Stimulated activated naive CD8-positive, alpha-beta T cell treated with anti-CD3 and anti-CD28 coated beads, Interleukin-15, amount 100 ng/mL, for 72 hours (primary cell): ENCODE results near the gene SDS.

Experiments used
- ATAC-seq: fragments of 150-1000 bp; cut with Tn5 transposase; 2 replicates; pipeline ENCODE4 v1.10.0; 2021; ENCODE audit warnings: mild to moderate bottlenecking, moderate library complexity
- DNase-seq, 2 donors: peaks; one replicate each; pipeline ENCODE4 v3.0.0; 2021 to 2022
- H3K27ac Mint-ChIP-seq, 2 donors: one replicate each; pipeline ENCODE4 v1.8.0; 2022; ENCODE audit warnings: mild to moderate bottlenecking in 2 of 2, mixed read lengths in 2 of 2, moderate library complexity in 2 of 2
- H3K27me3 Mint-ChIP-seq: one replicate; pipeline ENCODE4 v1.8.0; 2022; ENCODE audit warnings: mixed read lengths
- H3K4me1 Mint-ChIP-seq: one replicate; pipeline ENCODE4 v1.8.0; 2022; ENCODE audit warnings: mild to moderate bottlenecking, mixed read lengths
- H3K4me3 Mint-ChIP-seq, 2 donors: one replicate each; pipeline ENCODE4 v1.8.0; 2022; ENCODE audit warnings: mild to moderate bottlenecking in 2 of 2, mixed read lengths in 2 of 2, moderate library complexity in 1 of 2
- H3K9me3 Mint-ChIP-seq, 2 donors: one replicate each; pipeline ENCODE4 v1.8.0; 2022; ENCODE audit warnings: mixed read lengths in 2 of 2

Gene SDS, protein sequence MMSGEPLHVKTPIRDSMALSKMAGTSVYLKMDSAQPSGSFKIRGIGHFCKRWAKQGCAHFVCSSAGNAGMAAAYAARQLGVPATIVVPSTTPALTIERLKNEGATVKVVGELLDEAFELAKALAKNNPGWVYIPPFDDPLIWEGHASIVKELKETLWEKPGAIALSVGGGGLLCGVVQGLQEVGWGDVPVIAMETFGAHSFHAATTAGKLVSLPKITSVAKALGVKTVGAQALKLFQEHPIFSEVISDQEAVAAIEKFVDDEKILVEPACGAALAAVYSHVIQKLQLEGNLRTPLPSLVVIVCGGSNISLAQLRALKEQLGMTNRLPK

GRCh38 chr12:113403435-113404415, at the start of gene SDS:
Gene SDS (minus strand): TSS chr12:113403887. CDS start chr12:113399708, 4,179 bp downstream.
- H3K4me1 Mint-ChIP-seq = no peaks in the 10 kb centered on the region
- DNase-seq = no peak
- no peaks in the 10 kb centered on the region for H3K9me3 Mint-ChIP-seq
- no peak for ATAC-seq
- H3K27me3 Mint-ChIP-seq = peaks cover 15% of the 10 kb centered on the region
- H3K27ac Mint-ChIP-seq = no peak within 1 kb of the TSS
- H3K4me3 Mint-ChIP-seq = no peak within 1 kb of the TSS

GRCh38 chr12:113453330-113453729, 49.6 kb upstream of the SDS start:
- H3K27ac Mint-ChIP-seq = no peak overlapping the region
- DNase-seq (no peak), ATAC-seq (no peak)
- no peaks in the 10 kb centered on the region for H3K9me3 Mint-ChIP-seq
- H3K27me3 Mint-ChIP-seq = peaks cover 35% of the 10 kb centered on the region
- H3K4me3 Mint-ChIP-seq = no peak overlapping the region
- H3K4me1 Mint-ChIP-seq = no peaks in the 10 kb centered on the region

GRCh38 chr12:113452458-113452857, 48.8 kb upstream of the SDS start:
- Mint-ChIP-seq H3K9me3 (no peaks in the 10 kb centered on the region), H3K27me3 (peaks cover 35% of the 10 kb centered on the region), H3K4me1 (no peaks in the 10 kb centered on the region), H3K4me3 (no peak overlapping the region), H3K27ac (no peak overlapping the region)
- DNase-seq = no peak
- ATAC-seq = no peak

DNA sequence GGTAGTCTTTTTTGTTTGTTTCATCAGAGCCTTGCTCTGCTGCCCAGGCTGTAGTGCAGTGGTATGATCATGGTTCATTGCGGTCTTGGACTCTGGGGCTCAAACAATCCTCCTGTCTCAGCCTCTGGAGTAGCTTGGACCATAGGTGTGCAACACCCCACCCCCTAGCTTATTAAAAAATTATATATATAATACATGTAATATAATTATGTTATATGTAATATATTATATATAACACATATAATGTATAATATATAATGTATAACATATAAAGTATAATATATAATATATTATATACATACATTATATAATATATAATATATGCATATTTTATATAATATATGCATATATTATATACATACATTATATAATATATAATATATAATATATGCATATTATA, 46.2 kb upstream of the SDS start:
- no peak overlapping the region for H3K27ac Mint-ChIP-seq
- H3K4me3 Mint-ChIP-seq = no peak overlapping the region
- H3K27me3 Mint-ChIP-seq = peaks cover 42% of the 10 kb centered on the region
- H3K4me1 Mint-ChIP-seq = no peaks in the 10 kb centered on the region
- DNase-seq = no peak
- H3K9me3 Mint-ChIP-seq = peaks cover 0 to 8% of the 10 kb centered on the region in 2 donors
- no peak for ATAC-seq

DNA sequence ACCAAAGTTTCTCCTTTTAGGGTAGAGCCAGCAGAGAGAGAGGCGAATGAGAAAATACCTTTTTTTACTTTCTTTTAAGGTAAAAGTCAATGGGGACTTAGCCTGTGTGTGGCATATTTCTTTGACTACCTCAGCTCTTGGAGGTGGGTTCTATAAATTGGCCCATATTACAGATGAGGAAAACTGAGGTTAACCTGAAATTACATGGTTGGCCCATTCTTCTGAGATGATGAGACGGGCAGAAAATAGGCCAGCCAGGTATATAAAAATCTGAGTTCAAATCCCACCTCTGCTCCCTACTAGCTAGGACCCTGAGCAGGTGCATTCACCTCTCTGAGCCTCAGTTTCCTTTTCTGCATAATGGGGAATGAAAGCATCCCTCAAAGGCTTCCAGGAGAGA, 45.6 kb upstream of the SDS start:
- Mint-ChIP-seq H3K9me3 (peaks cover 0 to 8% of the 10 kb centered on the region in 2 donors), H3K27me3 (peaks cover 42% of the 10 kb centered on the region), H3K4me1 (no peaks in the 10 kb centered on the region), H3K27ac (no peak overlapping the region), H3K4me3 (no peak overlapping the region)
- no peak for ATAC-seq
- DNase-seq = no peak

GRCh38 chr12:113448873-113449272, 45.2 kb upstream of the SDS start:
- Mint-ChIP-seq H3K27ac (no peak overlapping the region), H3K27me3 (peaks cover 42% of the 10 kb centered on the region), H3K9me3 (peaks cover 0 to 8% of the 10 kb centered on the region in 2 donors), H3K4me3 (no peak overlapping the region), H3K4me1 (no peaks in the 10 kb centered on the region)
- no peak for DNase-seq
- ATAC-seq = no peak

DNA sequence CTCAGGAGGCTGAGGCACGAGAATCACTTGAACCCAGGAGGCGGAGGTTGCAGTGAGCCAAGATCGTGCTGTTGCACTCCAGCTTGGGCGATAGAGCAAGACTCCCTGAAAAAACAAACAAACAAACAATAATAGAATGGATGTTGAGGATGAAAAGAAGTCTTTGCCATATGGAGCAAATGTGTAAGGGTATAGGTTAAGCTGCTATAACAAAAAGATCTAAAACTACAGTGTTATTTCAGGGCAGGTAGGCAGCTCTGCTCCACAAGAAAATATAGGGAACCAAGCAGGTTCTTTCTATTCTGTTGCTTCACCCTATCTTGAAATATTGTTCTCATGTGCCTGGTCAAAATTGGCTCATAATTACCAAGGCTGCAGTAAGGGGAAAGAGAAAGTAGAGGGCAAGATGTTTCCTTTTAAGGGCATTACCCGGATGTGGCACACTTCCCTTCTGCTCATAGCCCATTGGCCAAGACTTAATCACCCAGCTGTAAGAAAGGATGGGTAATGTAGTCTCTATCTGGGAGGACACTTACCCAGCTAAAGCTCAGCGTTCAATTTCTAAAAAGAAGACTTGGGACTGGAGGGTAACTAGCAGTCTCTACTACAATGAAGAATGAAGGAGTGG, 42.0 kb upstream of the SDS start:
- Mint-ChIP-seq H3K27me3 (peaks cover 42% of the 10 kb centered on the region), H3K27ac (peak overlapping the region in 1 of 2 donors; percentile 28), H3K4me1 (no peaks in the 10 kb centered on the region), H3K9me3 (peaks cover 0 to 8% of the 10 kb centered on the region in 2 donors), H3K4me3 (no peak overlapping the region)
- peak; percentile 66 for ATAC-seq
- DNase-seq = no peak

DNA sequence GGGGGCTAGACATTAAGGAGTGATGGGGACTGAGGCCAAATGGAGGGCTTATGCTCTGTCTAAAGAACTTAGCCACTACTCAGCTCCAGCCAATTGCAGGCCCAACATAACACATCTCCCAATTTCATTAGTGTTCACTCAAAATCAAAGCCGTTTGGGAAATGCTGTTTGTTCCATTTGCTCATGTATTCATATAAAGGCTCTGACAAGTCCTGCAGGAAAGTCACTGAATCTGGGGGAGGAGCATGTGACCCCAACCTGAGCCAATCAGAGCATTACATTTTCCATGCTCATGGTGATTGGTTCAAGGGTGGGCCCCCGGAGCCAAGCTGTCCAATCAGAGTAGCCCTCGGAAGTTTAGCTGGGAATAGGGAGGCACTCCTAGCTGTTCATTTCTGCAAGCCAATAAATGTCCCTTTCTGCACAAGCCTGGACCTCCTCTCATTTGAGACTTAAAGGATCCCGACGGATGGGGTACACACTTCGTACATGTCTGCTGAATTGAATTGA, 39.4 kb upstream of the SDS start:
- ATAC-seq = no peak
- Mint-ChIP-seq H3K9me3 (peaks cover 0 to 8% of the 10 kb centered on the region in 2 donors), H3K4me3 (no peak overlapping the region), H3K27ac (no peak overlapping the region), H3K27me3 (peaks cover 29% of the 10 kb centered on the region), H3K4me1 (no peaks in the 10 kb centered on the region)
- DNase-seq = no peak

GRCh38 chr12:113440947-113441782, 37.5 kb upstream of the SDS start:
- no peaks in the 10 kb centered on the region for H3K4me1 Mint-ChIP-seq
- H3K9me3 Mint-ChIP-seq = peaks cover 0 to 4% of the 10 kb centered on the region in 2 donors
- no peak for DNase-seq
- ATAC-seq = no peak
- H3K27ac Mint-ChIP-seq = no peak overlapping the region
- peaks cover 11% of the 10 kb centered on the region for H3K27me3 Mint-ChIP-seq
- H3K4me3 Mint-ChIP-seq = no peak overlapping the region

DNA sequence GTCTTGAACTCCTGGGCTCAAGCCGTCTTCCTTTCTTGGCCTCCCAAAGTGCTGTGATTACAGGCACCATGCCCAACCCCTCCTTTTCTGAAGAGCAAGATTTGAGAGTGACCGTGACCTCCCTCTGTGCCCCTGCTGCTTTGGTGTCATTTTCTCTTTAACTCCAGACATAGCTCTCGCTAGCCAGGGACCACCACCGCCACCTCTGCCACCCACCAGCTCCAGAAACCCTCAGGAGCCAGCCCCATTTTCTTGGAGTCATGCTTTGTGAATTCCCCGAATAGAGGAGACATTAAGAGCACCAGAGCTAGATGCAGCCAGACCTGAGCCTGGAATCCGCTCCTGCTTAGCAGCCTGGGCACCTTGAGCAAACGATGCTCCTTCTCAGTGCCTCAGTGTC, 36.6 kb upstream of the SDS start:
- no peaks in the 10 kb centered on the region for H3K4me1 Mint-ChIP-seq
- no peak overlapping the region for H3K27ac Mint-ChIP-seq
- H3K4me3 Mint-ChIP-seq = no peak overlapping the region
- ATAC-seq (no peak), DNase-seq (no peak)
- H3K9me3 Mint-ChIP-seq = no peaks in the 10 kb centered on the region
- peaks cover 5% of the 10 kb centered on the region for H3K27me3 Mint-ChIP-seq

DNA sequence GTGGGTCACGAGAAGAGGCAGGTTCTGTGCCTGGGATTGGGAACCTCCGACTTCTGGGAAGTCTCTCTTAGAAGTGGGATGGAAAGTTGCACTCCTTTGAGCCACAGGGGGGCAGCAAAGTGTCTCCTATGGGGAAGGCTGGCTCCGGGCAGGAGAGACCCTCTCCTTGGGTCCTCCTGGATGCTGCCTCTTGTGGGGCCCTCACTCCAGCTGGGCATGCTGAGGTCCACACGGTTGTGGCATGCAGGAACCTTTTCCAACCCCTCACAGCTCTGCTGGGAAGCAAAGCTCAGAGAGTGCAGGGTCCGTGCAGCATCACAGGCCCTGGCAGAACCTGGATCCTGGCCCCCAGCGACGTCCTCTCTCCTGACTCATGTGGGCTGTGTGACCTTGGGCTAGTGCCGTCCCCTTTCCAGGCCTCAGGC, 35.9 kb upstream of the SDS start:
- ATAC-seq (no peak), DNase-seq (no peak)
- no peaks in the 10 kb centered on the region for H3K9me3 Mint-ChIP-seq
- H3K4me3 Mint-ChIP-seq = no peak overlapping the region
- H3K27me3 Mint-ChIP-seq = no peaks in the 10 kb centered on the region
- H3K4me1 Mint-ChIP-seq = no peaks in the 10 kb centered on the region
- H3K27ac Mint-ChIP-seq = no peak overlapping the region

- H3K4me3 Mint-ChIP-seq = no peak overlapping the region
- H3K9me3 Mint-ChIP-seq = no peaks in the 10 kb centered on the region
- no peak for ATAC-seq
- no peaks in the 10 kb centered on the region for H3K27me3 Mint-ChIP-seq
- H3K27ac Mint-ChIP-seq = no peak overlapping the region
- H3K4me1 Mint-ChIP-seq = no peaks in the 10 kb centered on the region
- no peak for DNase-seq
Measured at GRCh38 chr12:113439301-113439597, 35.6 kb upstream of the SDS start.

DNA sequence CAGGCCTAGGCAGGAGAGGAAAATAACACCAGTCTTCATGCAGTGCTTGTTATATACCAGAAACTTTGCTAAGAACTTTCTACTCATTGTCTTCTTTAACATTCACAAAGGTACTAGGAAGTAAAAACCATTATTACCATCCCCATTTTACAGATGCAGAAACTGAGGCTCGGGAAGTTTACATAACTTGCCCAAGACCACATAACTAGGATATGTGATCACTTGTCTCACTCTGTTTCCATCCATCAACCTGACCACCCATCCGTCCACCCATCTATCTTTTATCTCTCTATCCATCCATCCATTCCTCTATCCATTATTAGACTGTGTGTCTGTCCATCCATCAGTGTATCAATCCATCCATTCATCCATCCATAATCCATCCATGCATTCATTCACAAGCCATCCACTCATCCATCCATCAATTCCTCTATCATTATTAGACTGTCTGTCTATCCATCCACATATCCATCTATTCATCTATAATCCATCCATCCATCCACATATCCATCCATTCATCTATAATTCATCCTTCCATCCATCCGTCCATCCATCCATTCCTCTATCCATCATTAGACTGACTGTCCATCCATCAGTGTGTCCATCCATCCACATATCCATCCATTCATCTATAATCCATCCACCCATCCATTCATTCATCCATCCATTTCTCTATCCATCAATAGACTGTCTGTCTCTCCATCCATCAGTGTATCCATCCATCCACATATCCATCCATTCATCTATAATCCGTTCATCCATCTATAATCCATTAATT, 35.0 kb upstream of the SDS start:
- Mint-ChIP-seq H3K9me3 (no peaks in the 10 kb centered on the region), H3K27me3 (no peaks in the 10 kb centered on the region), H3K27ac (no peak overlapping the region), H3K4me1 (no peaks in the 10 kb centered on the region), H3K4me3 (no peak overlapping the region)
- ATAC-seq (no peak), DNase-seq (no peak)

DNA sequence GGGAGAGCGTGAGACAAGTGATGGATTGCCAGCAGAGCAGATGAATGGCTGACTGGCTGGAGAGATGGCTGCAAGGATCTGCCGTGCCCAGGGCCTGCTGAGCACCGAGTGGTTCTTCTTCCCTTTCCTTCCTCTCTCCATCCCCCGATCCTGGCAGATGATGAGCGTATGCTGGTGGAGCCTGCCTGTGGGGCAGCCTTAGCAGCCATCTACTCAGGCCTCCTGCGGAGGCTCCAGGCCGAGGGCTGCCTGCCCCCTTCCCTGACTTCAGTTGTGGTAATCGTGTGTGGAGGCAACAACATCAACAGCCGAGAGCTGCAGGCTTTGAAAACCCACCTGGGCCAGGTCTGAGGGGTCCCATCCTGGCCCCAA, 34.0 kb upstream of the SDS start:
- H3K4me3 Mint-ChIP-seq = no peak overlapping the region
- no peaks in the 10 kb centered on the region for H3K9me3 Mint-ChIP-seq
- DNase-seq (no peak), ATAC-seq (no peak)
- no peaks in the 10 kb centered on the region for H3K4me1 Mint-ChIP-seq
- peaks cover 7% of the 10 kb centered on the region for H3K27me3 Mint-ChIP-seq
- no peak overlapping the region for H3K27ac Mint-ChIP-seq
